Caco-2 (cell line): ENCODE measurements around the gene KCNQ1OT1. TPM values are rescaled to one million over a fixed set of nuclear protein-coding genes. Genes with fewer than 3 reads are reported as not detected.
A peak's percentile ranks its signal among the peaks of the same experiment; 100 is the strongest.

ENCODE experiments used
- BruUV-seq: library from RNA; stranded (reverse); fragments of 400-500 nt; replicated peaks from 2 replicates; lab custom pipeline; 2021; lab: Mats Ljungman, UMichigan
- CTCF ChIA-PET: fragments of 300-600 bp; sonication (Branson Sonifier 250); formaldehyde crosslinking; loops from one replicate; lab custom pipeline; 2022; ENCODE audit warnings: antibody characterized with exemption; lab: Charles Lee
- POLR2A ChIA-PET: fragments of 300-600 bp; sonication (Branson Sonifier 250); formaldehyde crosslinking; loops from one replicate; lab custom pipeline; 2022; ENCODE audit warnings: antibody characterized with exemption; lab: Charles Lee
- DNase-seq, 2 experiments: peaks; one replicate each; pipeline versions ENCODE4 v3.0.0 to v3.0.0-alpha.2; 2020 to 2022
- H3K27me3 ChIP-seq: replicated peaks from 2 replicates; pipeline ENCODE4 v1.6.0; 2011; ENCODE audit warnings: low read length; ENCODE audit not compliant: control insufficient read depth, insufficient read depth
- H3K36me3 ChIP-seq: 2 replicates; pipeline ENCODE4 v1.5.1; 2011; ENCODE audit warnings: low read length; ENCODE audit not compliant: control insufficient read depth, insufficient read depth
- H3K4me1 ChIP-seq: fragments of 250-450 bp; sonication (Bioruptor Pico); 2 replicates; pipeline ENCODE4 v1.5.1; 2020; ENCODE audit warnings: mild to moderate bottlenecking
- H3K4me3 ChIP-seq: 2 replicates; pipeline ENCODE4 v1.5.1; 2011; ENCODE audit warnings: low read depth, mild to moderate bottlenecking, control low read depth, low read length
- H3K9me3 ChIP-seq: fragments of 250-450 bp; sonication (Bioruptor Pico); 2 replicates; pipeline ENCODE4 v1.5.1; 2020; ENCODE audit warnings: mild to moderate bottlenecking, moderate library complexity
- H3K27ac Mint-ChIP-seq: one replicate; pipeline ENCODE4 v1.8.0; 2022; ENCODE audit warnings: mixed read lengths; ENCODE audit not compliant: unreplicated experiment
- H3K27me3 Mint-ChIP-seq: one replicate; pipeline ENCODE4 v1.8.0; 2022; ENCODE audit warnings: mixed read lengths; ENCODE audit not compliant: insufficient read depth, unreplicated experiment
- H3K36me3 Mint-ChIP-seq: one replicate; pipeline ENCODE4 v1.8.0; 2022; ENCODE audit warnings: mild to moderate bottlenecking, mixed read lengths; ENCODE audit not compliant: insufficient read depth, unreplicated experiment
- H3K4me1 Mint-ChIP-seq: one replicate; pipeline ENCODE4 v1.8.0; 2022; ENCODE audit warnings: low read depth, mixed read lengths; ENCODE audit not compliant: unreplicated experiment
- H3K4me3 Mint-ChIP-seq: one replicate; pipeline ENCODE4 v1.8.0; 2022; ENCODE audit warnings: mild to moderate bottlenecking, moderate library complexity, mixed read lengths; ENCODE audit not compliant: unreplicated experiment
- H3K9me3 Mint-ChIP-seq: one replicate; pipeline ENCODE4 v1.8.0; 2022; ENCODE audit warnings: mixed read lengths; ENCODE audit not compliant: unreplicated experiment
- intact Hi-C: fragments of 100-400 bp; cut with micrococcal nuclease; formaldehyde crosslinking; loops from one replicate; pipeline ENCODE4 v1.10.0; 2022; ENCODE audit not compliant: unreplicated experiment
- total RNA-seq: library from RNA; stranded (reverse); gene quantifications from 2 replicates; pipeline ENCODE4 v1.2.3, GENCODE V29; 2022
- TF ChIP-seq, protein P1 (sequence below), 2 experiments: fragments of 200-600 bp in 1 of 2; IDR thresholded peaks; 1 replicate in 1 of 2; 2 replicates in 1 of 2; pipeline versions ENCODE4 v1.5.1 to v1.8.0; 2011 to 2022; ENCODE audit warnings: antibody characterized with exemption in 1 of 2, control low read depth in 1 of 2, inconsistent platforms in 1 of 2, low read depth in 1 of 2, low read length in 1 of 2, mild to moderate bottlenecking in 1 of 2, moderate library complexity in 1 of 2; ENCODE audit not compliant: insufficient read depth in 1 of 2, severe bottlenecking in 1 of 2, unreplicated experiment in 1 of 2

Gene KCNQ1OT1
- total RNA-seq, 1 experiment from 2014 or later = 7.5 TPM

DNA sequence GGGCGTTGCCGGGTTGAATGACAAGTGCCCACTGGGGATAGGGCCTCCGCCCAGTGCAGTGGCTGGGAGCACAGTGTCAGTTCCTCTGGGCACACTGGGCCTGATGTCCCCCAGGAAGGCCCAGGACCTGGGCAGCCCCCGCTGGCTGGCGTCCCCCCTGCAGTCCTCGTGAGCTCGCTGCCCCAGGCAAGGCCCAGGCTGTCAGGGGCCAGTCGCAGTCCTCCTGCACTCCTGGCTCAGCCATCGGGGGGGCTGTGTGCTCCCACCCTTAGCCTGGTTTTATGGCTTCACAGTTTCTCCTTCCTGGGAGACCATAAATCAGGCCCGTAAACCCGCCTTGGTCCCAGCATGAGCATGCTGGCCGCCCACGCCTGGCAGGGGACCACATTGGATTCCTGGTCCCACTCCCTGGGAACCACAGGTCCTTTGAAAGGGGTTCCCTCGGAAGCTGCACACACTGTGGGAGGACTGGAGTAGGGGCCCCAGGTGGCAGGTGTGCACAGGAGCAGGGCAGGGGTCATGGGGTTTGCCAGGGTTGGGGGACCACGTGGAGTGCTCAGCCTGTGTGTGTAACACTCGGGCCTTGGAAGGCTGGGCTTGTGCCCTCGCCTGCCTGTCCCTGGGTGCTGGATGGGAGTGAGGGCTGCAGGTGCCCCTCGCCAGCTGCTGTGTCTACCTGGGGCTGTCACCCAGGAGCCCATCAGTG, 113.6 kb downstream of the KCNQ1OT1 start:
- TF ChIP-seq, protein P1, sequence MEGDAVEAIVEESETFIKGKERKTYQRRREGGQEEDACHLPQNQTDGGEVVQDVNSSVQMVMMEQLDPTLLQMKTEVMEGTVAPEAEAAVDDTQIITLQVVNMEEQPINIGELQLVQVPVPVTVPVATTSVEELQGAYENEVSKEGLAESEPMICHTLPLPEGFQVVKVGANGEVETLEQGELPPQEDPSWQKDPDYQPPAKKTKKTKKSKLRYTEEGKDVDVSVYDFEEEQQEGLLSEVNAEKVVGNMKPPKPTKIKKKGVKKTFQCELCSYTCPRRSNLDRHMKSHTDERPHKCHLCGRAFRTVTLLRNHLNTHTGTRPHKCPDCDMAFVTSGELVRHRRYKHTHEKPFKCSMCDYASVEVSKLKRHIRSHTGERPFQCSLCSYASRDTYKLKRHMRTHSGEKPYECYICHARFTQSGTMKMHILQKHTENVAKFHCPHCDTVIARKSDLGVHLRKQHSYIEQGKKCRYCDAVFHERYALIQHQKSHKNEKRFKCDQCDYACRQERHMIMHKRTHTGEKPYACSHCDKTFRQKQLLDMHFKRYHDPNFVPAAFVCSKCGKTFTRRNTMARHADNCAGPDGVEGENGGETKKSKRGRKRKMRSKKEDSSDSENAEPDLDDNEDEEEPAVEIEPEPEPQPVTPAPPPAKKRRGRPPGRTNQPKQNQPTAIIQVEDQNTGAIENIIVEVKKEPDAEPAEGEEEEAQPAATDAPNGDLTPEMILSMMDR (IDR thresholded peaks at IDR 0.05; ENCODE audit: insufficient read depth in 1 of 2, low read depth in 1 of 2, low read length in 1 of 2, severe bottlenecking in 1 of 2, unreplicated experiment in 1 of 2) = no peak
- Mint-ChIP-seq H3K4me3 (no peak overlapping the region), H3K4me1 (no peaks in the 10 kb centered on the region), H3K36me3 (no peaks in the 10 kb centered on the region), H3K27me3 (no peaks in the 10 kb centered on the region), H3K9me3 (no peaks in the 10 kb centered on the region), H3K27ac (no peak overlapping the region)
- intact Hi-C loops = no loop called here
- Histone ChIP-seq H3K4me1 (no peaks in the 10 kb centered on the region), H3K4me3 (no peak overlapping the region), H3K36me3 (no peaks in the 10 kb centered on the region), H3K27me3 (no peaks in the 10 kb centered on the region; the same call in 1 of the 2 replicates), H3K9me3 (no peaks in the 10 kb centered on the region)
- POLR2A ChIA-PET = no interaction called here
- no TSS peak for BruUV-seq
- CTCF ChIA-PET = no interaction called here
- no peak for DNase-seq

DNA sequence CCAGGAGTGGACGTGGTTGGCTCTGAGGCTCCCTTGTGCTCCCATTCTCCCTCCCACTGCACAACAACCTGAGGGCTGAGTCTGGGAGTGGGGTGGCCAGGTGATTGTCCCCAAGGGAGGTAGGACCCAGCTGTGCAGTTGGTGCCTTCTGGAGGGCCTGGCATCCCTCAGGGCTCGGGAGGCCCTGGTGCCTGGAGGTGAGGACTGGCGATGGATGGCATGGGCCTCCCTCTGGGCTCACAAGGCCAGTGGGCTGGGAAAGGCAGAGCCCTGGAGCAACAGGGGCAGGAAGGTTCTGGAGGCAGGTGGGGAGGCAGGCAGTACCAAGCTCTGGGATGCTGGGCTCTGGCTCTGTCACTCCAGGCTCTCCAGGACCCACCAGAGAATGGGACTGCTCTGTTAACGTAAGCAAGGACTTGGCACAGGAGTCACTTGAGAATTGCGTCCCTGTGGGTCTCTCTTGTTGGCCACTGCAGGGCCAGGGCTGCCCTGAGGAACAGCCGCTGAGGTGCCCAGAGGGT, 114.2 kb downstream of the KCNQ1OT1 start:
- Histone ChIP-seq H3K9me3 (no peaks in the 10 kb centered on the region), H3K4me1 (no peaks in the 10 kb centered on the region), H3K36me3 (no peaks in the 10 kb centered on the region), H3K4me3 (no peak overlapping the region), H3K27me3 (no peaks in the 10 kb centered on the region; the same call in 1 of the 2 replicates)
- ChIA-PET CTCF (no interaction called here), POLR2A (no interaction called here)
- intact Hi-C loops = no loop called here
- Mint-ChIP-seq H3K4me3 (no peak overlapping the region), H3K27me3 (no peaks in the 10 kb centered on the region), H3K27ac (no peak overlapping the region), H3K36me3 (no peaks in the 10 kb centered on the region), H3K9me3 (no peaks in the 10 kb centered on the region), H3K4me1 (no peaks in the 10 kb centered on the region)
- TF ChIP-seq, protein P1 (IDR thresholded peaks at IDR 0.05; ENCODE audit: insufficient read depth in 1 of 2, low read depth in 1 of 2, low read length in 1 of 2, severe bottlenecking in 1 of 2, unreplicated experiment in 1 of 2) = no peak
- no TSS peak for BruUV-seq
- no peak for DNase-seq

DNA sequence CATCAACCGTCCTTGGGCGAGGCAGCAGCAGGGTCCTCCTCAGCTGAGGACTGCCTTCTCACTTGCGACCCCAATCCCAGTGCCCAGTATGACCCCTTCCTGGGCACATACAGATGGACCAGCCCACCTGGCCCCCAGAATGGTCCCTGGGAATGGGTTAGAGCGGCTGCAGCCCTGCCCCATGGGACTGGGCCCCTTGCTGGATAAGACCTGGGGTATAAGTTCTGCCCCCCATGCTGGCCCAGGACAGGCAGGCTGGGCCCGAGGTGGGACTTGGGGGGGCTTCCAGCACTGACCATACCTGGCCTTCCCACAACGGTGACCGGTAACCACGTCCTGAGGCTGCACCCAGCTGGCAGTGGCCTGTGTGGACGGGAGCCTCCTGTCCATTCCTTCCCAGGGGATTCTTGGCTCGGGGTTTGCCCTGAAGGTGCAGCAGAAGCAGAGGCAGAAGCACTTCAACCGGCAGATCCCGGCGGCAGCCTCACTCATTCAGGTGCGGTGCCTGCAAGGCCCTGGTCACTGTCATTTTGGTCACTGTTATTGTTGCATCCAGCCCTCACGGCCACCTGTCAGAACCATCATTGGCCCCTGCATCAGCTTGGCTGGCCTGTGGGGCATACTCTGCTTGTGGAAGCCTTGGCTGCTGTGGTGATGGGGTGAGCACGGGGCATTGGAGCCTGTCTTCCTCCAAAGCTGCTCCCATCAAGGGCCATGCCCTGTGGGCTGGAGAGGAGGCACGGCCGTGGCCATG, 114.8 kb downstream of the KCNQ1OT1 start:
- CTCF ChIA-PET = no interaction called here
- intact Hi-C loops = no loop called here
- BruUV-seq = no TSS peak
- Histone ChIP-seq H3K36me3 (no peaks in the 10 kb centered on the region), H3K4me3 (no peak overlapping the region), H3K9me3 (no peaks in the 10 kb centered on the region), H3K4me1 (no peaks in the 10 kb centered on the region), H3K27me3 (no peaks in the 10 kb centered on the region)
- TF ChIP-seq, protein P1 (IDR thresholded peaks at IDR 0.05; ENCODE audit: insufficient read depth in 1 of 2, low read depth in 1 of 2, low read length in 1 of 2, severe bottlenecking in 1 of 2, unreplicated experiment in 1 of 2) = no peak
- H3K9me3 Mint-ChIP-seq = no peaks in the 10 kb centered on the region
- no peak overlapping the region for H3K4me3 Mint-ChIP-seq
- H3K27me3 Mint-ChIP-seq = no peaks in the 10 kb centered on the region
- POLR2A ChIA-PET = no interaction called here
- H3K36me3 Mint-ChIP-seq = no peaks in the 10 kb centered on the region
- H3K4me1 Mint-ChIP-seq = no peaks in the 10 kb centered on the region
- peak in 1 of 2 experiments; percentile 29 for DNase-seq
- no peak overlapping the region for H3K27ac Mint-ChIP-seq
